ENCODE data around the gene SMAD7.

Gene SMAD7

DNA sequence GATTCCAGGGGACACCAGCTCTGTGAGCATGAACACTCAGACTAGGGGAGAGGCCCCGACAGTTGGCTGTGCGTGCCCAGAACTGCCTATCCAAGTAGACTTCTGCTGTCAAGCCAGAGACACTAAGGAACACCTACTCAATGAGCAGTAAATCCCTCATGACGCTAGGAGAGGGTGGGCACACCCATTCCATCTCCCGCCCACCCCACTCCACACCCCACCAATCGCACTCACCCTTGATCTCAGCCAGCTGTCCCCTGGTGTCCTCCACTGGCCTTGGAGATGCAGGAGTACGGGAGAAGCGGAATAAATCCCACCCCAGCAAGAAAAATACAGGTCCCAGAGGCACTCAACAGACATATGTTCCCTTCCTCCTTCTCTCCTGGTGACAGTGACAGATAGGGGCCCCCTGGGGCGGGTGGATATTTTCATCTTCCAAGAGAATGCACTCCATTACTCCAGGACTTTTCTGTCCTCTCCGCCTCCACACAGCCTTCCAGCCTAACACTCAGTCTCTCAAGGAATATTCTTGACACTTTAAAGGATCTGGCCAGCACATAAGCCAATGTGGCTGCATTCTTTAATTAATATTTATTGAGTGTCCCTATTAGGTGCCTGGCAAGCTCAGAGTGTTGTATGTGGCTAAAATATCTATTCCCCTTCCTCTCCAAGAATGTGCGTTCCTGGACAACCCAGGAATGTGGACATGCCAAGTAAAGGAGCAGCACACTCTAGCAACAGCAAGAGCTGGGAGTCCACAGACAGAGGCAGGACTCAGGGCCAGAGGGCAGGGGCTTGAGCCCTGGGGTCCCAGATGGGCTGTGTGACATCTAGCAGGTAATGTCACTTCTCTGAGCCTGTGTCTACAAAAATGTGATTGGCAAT is 13.1 kb upstream of the SMAD7 start:
- DNase-seq (ENCODE audit: low read depth, low spot score) = no peak
- no peak overlapping the region for H3K27ac ChIP-seq

DNA sequence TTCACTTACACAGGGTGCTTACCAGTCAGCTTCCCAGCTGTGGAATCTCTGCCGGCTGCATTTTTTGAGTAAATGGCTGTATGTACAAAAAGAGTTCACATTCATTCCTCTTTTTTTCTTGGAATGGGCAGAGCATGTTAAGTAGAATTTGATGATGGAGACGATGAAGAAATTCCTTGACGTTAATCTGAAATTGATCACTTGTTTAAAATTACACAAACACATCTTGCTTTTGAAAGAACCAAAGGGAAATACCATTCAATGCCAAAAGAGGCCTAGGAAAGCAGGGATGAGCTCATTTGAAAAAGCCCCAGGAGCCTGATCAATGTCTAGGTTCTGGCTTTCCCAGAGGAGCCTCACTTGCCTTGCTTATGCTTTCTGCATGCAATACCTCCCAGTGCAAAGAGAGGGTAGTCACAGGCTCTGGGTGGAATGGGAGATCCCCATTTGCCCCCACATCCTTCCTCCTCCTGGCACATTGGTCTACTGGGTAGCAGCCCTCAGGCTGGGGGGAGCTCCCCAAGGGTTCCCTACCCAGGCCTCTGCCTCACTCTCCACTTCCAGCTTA is 12.3 kb upstream of the SMAD7 start:
- H3K27ac ChIP-seq = no peak overlapping the region
- no peak for DNase-seq (ENCODE audit: low read depth, low spot score)

DNA sequence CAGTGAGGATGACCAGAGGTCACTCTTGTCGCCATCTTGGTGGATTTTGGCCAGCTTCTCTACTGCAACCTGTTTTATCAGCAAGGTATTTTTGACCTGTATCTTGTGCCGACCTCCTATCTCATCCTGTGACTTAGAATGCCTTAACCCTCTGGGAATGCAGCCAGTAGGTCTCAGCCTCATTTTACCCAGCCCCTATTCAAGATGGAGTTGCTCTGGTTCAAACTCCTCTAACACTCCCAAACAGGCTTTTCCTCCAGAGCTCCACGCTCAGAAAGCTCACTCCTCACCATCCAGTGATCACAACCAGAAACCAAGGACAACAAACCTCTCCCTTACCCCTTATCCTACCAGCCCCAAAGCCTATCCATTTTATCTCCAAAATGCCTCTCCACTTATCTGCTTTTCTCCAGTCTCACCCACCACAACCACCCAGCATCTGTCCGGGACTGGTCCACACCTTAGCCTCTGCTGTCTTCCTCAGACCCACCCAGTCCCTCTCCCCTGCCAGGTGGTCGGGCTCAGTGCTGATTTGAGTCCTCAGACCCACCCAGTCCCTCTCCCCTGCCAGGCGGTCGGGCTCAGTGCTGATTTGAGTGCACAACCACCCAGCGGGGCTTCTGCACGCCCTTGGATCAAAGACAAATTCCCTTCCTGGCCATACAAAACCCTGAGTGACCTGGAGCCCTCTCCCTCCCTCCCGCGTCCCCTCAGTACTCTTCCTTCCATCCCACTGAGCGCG is 11.7 kb upstream of the SMAD7 start:
- H3K27ac ChIP-seq = no peak overlapping the region
- no peak for DNase-seq (ENCODE audit: low read depth, low spot score)

DNA sequence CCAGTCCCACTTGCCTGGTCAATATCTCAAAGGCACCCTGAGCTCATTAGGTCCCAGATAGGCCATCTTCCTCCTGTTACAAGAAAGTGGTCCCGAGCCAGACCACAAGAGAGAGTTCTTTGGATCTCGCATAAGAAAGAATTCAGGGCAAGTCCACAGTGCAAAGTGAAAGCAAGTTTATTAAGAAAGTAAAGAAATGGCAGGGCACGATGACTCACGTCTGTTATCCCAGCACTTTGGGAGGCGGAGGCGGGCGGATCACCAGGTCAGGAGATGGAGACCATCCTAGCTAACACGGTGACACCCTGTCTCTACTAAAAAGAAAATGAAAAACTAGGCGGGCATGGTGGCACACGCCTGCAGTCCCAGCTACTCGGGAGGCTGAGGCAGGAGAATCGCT is 10.8 kb upstream of the SMAD7 start:
- no peak for DNase-seq (ENCODE audit: low read depth, low spot score)
- no peak overlapping the region for H3K27ac ChIP-seq

DNA sequence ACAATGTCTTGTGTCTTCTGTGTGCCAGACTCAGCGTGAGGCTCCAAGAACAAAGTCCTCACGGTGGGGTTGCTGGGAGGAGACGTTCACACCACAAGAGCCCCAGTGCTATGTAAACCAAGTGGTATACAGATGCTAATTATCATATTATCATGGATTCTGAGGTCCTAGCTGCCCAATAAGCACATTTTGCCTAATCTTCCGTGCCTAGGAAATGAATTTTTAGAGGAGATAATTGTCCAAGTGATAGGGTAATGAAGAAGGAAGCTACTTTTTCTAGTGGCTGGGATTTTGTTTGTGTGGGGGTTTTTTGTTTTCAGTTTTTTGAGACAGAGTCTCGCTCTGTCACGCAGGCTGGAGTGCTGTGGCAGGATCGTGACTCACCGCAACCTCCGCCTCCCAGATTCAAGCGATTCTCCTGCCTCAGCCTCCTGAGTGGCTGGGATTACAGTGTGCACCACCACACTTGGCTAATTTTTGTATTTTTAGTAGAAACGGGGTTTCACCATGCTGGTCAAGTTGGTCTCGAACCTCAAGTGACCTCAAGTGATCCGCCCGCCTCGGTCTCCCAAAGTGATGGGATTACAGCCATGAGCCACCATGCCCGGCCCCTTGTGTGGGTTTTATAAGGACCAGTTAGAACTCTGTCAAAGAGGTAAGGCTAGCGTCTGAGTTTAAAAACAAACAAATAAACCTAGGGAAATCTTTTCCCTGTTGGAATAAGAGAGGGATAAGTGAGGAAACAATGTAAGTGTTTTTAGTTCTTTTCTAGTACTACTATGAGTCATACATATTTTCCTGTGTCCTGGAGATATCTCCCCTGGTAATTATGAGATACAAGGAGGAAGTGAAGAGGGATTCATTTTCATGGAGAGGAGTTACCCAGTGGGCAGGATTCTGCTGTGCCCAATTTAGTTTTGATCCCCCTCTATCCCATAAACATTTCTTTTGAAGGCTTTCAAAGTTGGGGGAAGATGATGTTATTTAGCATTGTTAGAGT is 9.5 kb upstream of the SMAD7 start:
- no peak for DNase-seq (ENCODE audit: low read depth, low spot score)
- no peak overlapping the region for H3K27ac ChIP-seq

DNA sequence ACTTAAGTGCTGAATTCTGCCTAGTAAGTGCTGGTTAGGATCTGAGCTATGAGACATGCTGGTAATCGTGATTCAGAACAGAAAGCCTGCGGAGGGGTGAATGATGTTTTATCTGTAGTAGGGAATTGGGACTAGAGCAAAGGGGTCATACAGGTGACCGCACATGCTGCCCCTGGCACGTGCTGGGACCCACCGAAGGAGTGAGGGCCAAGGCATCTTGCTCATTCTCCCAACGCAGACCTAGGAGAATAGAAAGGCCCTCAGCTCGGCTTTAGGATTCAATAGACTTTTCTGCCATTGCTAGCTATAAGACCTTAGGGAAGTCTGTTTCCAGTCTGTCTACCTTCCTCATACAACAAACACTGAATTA is 8.8 kb upstream of the SMAD7 start:
- no peak overlapping the region for H3K27ac ChIP-seq
- DNase-seq (ENCODE audit: low read depth, low spot score) = no peak

DNA sequence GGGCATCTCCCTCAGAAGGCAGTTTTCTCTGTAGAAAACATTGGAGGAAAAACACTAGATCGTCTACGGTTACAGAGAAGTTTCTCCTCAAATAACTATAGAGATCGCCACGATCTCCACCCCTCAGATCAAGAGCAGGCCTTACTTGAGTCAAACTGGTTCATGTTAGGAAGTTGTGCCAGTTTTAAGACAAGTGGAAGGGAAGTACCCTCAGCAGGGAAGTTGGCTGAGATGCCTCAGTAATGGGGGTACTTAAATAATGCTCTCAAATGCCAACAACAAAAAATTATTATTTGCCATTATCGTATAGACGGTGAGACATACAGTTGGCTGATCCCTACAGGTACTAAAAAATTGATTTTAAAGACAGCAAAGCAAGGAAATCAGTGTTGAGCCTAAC is 8.2 kb upstream of the SMAD7 start:
- DNase-seq (ENCODE audit: low read depth, low spot score) = no peak
- H3K27ac ChIP-seq = no peak overlapping the region

DNA sequence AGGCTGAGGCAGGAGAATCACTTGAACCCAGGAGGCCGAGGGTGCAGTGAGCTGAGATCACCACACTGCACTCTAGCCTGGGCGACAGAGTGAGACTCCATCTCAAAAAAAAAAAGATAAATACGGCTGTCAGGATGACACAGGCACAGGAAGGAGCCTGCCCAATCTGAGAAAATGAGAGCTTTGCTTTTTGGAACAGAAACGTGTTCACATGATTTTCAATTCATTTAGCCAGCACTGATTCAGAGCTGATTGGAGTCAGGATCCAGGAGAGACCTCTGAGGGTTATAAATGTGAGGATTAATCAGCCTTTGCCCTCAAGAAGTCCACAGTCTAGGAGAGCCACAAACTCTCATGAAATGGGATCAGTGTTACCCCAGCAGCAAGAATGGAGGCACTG is 6.9 kb upstream of the SMAD7 start:
- no peak for DNase-seq (ENCODE audit: low read depth, low spot score)
- peak overlapping the region; percentile 99 for H3K27ac ChIP-seq

DNA sequence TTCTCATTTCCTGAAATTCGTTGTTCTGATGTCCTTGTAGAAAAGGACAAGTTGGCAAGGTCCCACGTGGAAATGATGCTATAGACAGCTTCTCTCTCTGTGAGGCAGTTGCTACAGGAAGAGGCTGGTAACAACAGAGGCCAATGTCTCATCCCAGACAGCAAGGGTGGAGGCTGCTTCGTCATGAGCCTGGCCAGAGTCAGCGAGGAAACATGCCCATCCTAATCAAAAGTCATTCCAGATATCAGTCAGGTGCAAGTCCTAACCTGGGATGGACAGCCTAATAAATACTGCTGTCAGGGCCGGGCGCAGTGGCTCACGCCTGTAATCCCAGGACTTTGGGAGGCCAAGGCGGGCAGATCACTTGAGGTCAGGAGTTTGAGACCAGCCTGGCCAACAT is 6.4 kb upstream of the SMAD7 start:
- H3K27ac ChIP-seq = peak overlapping the region; percentile 99
- DNase-seq (ENCODE audit: low read depth, low spot score) = peak; percentile 68

DNA sequence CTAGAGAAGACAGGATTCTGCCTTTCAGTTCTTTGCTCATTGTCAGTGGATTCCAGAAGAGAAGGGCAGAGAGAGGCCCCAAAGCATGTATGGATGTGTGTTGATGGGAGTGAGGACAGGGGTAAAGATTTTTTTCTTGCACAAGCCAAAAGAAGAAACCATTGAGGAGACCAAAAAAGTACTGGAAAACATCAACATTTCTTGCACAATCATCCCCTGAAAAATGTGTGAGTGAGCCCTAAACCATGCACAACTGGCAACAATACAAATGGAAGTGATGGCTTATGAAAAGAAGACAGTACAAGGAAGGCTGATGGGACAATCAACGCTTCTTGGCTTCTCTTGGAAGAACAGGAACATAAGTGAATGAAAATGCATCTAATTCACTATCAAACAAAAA is 5.6 kb upstream of the SMAD7 start:
- H3K27ac ChIP-seq = peak overlapping the region; percentile 99
- DNase-seq (ENCODE audit: low read depth, low spot score) = no peak

DNA sequence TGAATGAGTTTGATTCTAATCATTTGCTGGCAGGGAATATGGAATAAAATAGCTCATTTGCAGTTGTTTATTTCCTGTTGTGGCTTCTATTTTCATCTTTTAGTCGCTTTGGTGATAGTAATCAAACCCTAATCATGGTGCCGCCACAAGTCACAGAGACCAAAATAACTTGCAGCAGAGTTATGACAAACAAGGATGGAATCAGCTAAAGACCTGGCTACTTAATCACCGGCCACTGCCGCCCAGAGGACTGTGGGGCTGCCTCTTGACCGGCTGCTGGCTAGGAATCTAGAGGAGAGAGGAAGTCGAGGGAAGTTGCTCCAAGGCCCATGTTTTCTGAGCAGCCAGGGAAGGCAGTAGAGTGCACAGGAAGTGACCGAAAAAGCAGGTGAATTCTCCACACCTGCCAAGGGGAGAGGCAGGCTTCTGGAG is 5.1 kb upstream of the SMAD7 start:
- DNase-seq (ENCODE audit: low read depth, low spot score) = no peak

DNA sequence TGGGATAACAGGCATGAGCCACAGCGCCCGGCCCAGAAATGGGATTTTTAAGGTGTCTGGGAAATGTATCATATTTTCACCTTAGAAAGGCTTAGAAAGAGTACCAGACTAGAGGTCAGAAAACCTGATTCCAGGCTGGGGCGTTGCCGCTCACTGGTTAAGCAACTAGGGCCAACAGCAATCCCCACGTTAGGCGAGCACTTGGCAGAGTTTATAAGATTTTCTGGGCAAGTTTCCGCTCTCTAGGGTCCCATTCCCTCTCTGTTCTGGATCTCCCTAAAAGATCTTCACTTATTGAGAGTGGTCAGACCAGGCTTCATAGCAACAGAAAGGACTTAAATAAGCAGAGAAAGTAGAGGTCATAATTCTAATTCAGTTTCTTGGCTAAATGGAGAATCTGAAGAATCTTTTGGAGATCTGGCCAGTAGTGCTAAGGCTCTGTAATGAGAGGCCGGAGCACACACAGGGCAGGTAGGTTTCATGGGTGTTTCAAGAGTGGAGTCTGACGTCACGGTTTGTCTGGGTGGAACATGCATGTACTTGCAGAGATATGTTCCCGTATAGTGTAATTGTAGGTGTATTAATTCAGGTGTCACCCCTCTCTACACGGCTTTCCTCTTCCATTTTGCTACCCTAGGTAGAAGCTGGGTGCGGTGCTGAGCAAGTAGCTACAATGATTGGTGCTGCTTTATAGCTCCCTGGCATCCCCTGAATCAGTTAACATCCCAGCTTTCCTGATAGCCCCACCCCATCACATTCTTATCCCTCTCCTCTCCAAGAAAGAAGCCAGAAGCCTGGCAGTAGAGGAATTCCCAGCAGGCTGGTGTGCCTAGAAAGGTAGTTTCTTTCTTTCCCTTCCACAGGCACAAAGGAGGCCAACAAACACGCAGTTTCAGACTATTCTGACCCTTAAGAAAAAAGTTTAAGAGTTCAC is 4.4 kb upstream of the SMAD7 start:
- H3K27ac ChIP-seq = peak overlapping the region; percentile 99
- peak; percentile 96 for DNase-seq (ENCODE audit: low read depth, low spot score)

More for the DNA sequence above, 5.1 kb upstream of the SMAD7 start:
- peak overlapping the region; percentile 99 for H3K27ac ChIP-seq

DNA sequence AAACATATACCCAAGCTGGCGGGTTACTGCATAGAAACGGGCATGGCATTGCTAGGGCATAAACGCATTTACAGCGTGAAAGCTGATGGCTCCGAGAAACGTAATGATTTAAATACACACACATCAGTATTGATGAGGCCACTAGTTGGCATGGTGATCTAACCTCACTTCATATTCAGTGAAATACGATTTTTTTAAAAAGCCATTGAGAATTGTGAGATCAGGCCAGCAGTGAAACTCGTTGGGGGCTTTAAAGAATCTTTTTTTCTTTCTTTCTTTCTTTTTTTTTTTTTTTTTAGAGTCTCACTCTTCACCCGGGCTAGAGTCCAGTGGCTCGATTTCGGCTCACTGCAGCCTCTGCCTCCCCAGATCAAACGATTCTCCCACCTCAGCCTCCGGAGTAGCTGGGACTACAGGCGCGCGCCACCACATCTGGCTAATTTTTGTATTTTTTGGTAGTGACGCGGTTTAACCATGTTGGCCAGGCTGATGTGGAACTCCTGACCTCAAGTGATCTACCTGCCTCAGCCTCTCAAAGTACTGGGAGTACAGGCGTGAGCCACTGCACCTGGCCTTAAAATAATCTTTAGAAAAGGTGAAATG is 2.4 kb upstream of the SMAD7 start:
- H3K27ac ChIP-seq = peak overlapping the region; percentile 99
- no peak for DNase-seq (ENCODE audit: low read depth, low spot score)

DNA sequence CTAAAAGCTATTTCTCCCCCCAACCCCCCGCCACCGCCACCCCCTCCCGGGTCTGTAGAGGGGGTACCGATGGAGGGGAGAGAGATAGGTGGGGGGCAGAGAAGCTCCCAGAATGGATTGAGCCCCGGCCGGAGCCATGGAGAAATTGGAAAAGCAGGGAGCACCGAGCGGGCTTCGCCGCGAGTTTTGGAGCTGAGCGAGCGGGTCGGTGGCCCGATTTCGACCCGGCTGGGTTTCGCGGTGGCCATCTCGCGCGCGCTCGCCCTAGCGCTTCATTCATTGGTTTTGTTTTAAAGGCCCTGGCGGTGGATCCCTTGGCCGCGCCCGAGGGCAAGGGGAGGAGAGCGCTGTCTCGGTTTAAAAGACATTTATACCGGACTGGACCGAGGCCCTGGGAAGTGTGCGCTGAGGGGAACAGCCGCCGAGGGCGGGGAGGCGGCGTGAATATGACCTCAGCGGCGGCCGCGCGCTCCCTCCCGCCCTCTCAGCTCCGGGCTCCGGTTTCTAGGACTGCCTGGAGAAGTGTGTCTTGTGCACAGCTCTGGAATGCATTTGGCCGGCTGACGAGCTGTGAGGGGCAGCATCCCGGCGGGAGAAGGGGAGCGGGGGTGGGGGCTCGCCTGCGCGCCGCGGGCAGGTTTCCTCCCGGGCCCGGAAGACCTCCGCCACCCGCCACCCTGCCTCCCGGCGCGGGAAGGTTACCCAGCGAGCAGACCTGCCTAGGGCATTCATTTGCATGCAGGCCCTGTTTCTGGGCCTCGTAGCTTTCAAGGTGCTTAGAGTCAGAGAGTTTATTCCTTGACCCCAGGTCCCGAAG is 1.7 kb upstream of the SMAD7 start:
- peak overlapping the region; percentile 99 for H3K27ac ChIP-seq
- DNase-seq (ENCODE audit: low read depth, low spot score) = no peak

DNA sequence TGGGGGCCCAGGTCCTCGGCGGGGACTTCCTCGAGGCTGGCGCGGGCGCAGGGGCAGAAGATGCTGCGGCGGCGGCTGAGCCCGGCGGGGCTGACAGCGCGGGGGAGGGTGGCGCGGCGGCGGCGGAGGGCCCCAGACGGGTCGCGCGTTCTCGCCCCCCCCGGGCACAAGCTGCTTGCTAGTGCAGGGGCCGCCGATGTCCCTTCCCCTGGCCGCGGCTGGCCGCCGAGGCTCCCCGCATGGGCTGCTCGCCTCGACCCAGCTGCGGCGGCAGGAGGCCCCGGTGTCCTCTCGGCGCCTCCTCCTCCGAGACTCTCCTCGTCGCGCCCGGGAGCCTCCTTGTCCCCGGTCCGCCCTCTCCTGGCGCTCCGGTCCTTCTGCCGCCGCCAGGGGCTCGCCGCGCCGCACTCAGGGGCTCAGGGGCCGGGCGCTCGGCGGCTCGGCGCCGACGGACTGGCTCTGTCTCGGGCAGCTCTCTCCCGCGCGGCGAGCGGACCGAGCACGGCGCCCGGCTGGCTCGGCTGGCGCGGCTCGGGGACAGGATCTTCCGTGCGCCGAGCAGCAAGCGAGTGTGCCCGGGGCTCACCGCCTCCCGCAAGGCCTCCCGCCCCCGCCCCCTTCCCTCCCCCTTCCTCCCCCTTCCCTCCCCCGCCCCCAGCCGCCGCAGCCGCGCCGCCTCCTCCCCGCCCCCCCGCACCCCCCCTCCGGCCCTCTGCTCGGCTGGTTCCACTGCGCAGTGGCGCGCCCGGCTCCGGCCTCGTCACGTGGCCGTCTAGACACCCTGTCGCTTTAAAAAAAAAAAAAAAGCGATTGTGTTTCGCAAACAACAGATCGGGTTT is 902 bp upstream of the SMAD7 start:
- H3K27ac ChIP-seq = peak overlapping the region; percentile 99
- no peak for DNase-seq (ENCODE audit: low read depth, low spot score)

DNA sequence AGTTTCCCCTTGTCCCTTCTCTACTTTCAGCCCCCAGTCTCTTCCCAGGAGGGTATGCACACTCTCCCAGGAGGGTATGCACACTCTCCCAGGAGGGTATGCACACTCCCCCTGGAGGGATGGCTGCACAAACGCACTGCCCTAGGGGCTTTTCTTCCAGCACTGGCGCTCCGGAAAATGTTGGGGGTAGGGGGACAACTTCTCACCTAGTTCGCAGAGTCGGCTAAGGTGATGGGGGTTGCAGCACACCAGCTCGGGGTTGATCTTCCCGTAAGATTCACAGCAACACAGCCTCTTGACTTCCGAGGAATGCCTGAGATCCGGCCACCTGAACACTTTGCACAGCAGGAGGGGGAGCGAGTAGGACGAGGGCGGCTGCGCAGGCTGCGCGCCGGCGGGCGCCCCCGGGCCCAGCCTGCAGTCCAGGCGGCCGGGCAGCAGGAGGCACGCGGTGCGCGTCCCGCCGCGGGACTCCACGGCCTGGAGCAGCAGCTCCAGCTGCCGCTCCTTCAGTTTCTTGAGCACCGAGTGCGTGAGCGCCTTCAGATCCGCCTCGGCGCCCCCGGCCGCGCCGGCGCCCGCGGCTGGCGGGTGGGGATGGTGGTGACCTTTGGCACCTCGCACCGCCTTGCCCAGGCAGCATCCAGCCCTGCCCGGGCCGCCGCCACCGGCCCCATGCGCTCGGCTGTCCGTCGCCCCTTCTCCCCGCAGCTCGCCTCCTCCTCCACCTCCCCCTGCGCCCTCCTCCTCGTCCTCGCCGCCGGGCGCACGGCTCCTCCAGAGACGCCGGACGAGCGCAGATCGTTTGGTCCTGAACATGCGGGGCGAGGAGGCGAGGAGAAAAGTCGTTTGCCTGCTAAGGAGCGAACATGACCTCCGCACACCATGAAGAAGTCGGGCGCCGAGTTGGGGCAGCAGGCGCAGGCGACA is 894 bp downstream of the SMAD7 start:
- no peak for DNase-seq (ENCODE audit: low read depth, low spot score)

More for the DNA sequence above, 894 bp downstream of the SMAD7 start:
- peak overlapping the region; percentile 99 for H3K27ac ChIP-seq

All from epithelial cell of prostate (primary cell).